GM23338 (cell line): ENCODE measurements around the gene CRIP3. TPM values are rescaled to one million over a fixed set of nuclear protein-coding genes. Genes with fewer than 3 reads are reported as not detected.

Experiments
- ATAC-seq: fragments of 200-7000 bp; cut with Tn5 transposase; 3 replicates; pipeline ENCODE4 v1.9.1; 2020
- DNase-seq: peaks from one replicate; pipeline ENCODE4 v3.0.0-alpha.2; 2015; ENCODE audit warnings: low spot score
- H2AFZ ChIP-seq: fragments of 200-600 bp; sonication (generic); 2 replicates; pipeline ENCODE4 v1.8.0; 2016; ENCODE audit warnings: antibody characterized with exemption, mild to moderate bottlenecking, moderate library complexity
- H3F3A ChIP-seq: fragments of 200-600 bp; sonication (generic); replicated peaks from 2 replicates; pipeline ENCODE4 v1.8.0; 2017; ENCODE audit warnings: antibody characterized with exemption, mixed run types, low read depth
- H3K27ac ChIP-seq: fragments of 200-600 bp; sonication (generic); 2 replicates; pipeline ENCODE4 v1.6.1; 2016; ENCODE audit warnings: low read depth
- H3K27me3 ChIP-seq: fragments of 200-600 bp; sonication (generic); 2 replicates; pipeline ENCODE4 v1.8.0; 2016; ENCODE audit warnings: mild to moderate bottlenecking, mixed run types, moderate library complexity; ENCODE audit not compliant: insufficient read depth
- H3K36me3 ChIP-seq: fragments of 200-600 bp; sonication (generic); 2 replicates; pipeline ENCODE4 v1.8.0; 2016; ENCODE audit warnings: mild to moderate bottlenecking; ENCODE audit not compliant: insufficient read depth
- H3K4me1 ChIP-seq: fragments of 200-600 bp; sonication (generic); 2 replicates; pipeline ENCODE4 v1.8.0; 2016; ENCODE audit warnings: mild to moderate bottlenecking, moderate library complexity; ENCODE audit not compliant: insufficient read depth
- H3K4me2 ChIP-seq: fragments of 200-600 bp; sonication (generic); 2 replicates; pipeline ENCODE4 v1.7.1; 2017; ENCODE audit warnings: mixed run types
- H3K4me3 ChIP-seq: fragments of 200-600 bp; sonication (generic); 2 replicates; pipeline ENCODE4 v1.6.1; 2016; ENCODE audit warnings: mixed run types
- H3K79me2 ChIP-seq: fragments of 200-600 bp; sonication (generic); replicated peaks from 2 replicates; pipeline ENCODE4 v1.8.0; 2017; ENCODE audit warnings: mild to moderate bottlenecking; ENCODE audit not compliant: insufficient read depth
- H3K9me2 ChIP-seq: fragments of 200-600 bp; sonication (generic); 2 replicates; pipeline ENCODE4 v1.8.0; 2017; ENCODE audit not compliant: insufficient read depth
- H4K20me1 ChIP-seq: fragments of 200-600 bp; sonication (generic); replicated peaks from 2 replicates; pipeline ENCODE4 v1.8.0; 2017; ENCODE audit warnings: mild to moderate bottlenecking; ENCODE audit not compliant: insufficient read depth
- H3K27ac Mint-ChIP-seq: 2 replicates; pipeline ENCODE4 v1.8.0; 2020; ENCODE audit warnings: inconsistent platforms, mild to moderate bottlenecking, moderate library complexity, mixed read lengths
- H3K27me3 Mint-ChIP-seq: 3 replicates; pipeline ENCODE4 v1.8.0; 2022; ENCODE audit warnings: low read depth, mild to moderate bottlenecking, moderate library complexity, mixed read lengths, inconsistent platforms; ENCODE audit not compliant: insufficient read depth, poor library complexity
- H3K36me3 Mint-ChIP-seq: 3 replicates; pipeline ENCODE4 v1.8.0; 2021; ENCODE audit warnings: low read depth, mild to moderate bottlenecking, inconsistent platforms, moderate library complexity, mixed read lengths
- H3K4me1 Mint-ChIP-seq: 3 replicates; pipeline ENCODE4 v1.8.0; 2020; ENCODE audit warnings: mild to moderate bottlenecking, inconsistent platforms, mixed read lengths
- H3K4me3 Mint-ChIP-seq: 3 replicates; pipeline ENCODE4 v1.8.0; 2021; ENCODE audit warnings: moderate library complexity, mild to moderate bottlenecking, inconsistent platforms, mixed read lengths
- H3K9me3 Mint-ChIP-seq: 3 replicates; pipeline ENCODE4 v1.8.0; 2020; ENCODE audit warnings: moderate library complexity, mild to moderate bottlenecking, inconsistent platforms, mixed read lengths
- CREB1 ChIP-seq: fragments of 250-450 bp; sonication (Bioruptor Pico); IDR thresholded peaks from 2 replicates; pipeline ENCODE4 v1.5.0; 2020; ENCODE audit warnings: low read depth, mild to moderate bottlenecking, moderate library complexity
- CTCF ChIP-seq, 2 experiments: fragments of 200-600 bp in 1 of 2; sonication (generic) in 1 of 2; conservative IDR thresholded peaks; 2 replicates each; pipeline versions ENCODE4 v1.5.1 to v1.6.1; 2016 to 2017; ENCODE audit warnings: antibody characterized with exemption in 2 of 2, low read depth in 2 of 2, mild to moderate bottlenecking in 2 of 2, moderate library complexity in 1 of 2
- ETS1 ChIP-seq: IDR thresholded peaks from 2 replicates; pipeline ENCODE4 v1.6.1; 2016; ENCODE audit warnings: antibody characterized with exemption
- EZH2 ChIP-seq: fragments of 200-600 bp; sonication (generic); IDR thresholded peaks from one replicate; pipeline ENCODE4 v1.8.0; 2017; ENCODE audit warnings: antibody characterized with exemption, mild to moderate bottlenecking, low read depth; ENCODE audit not compliant: unreplicated experiment
- EZH2phosphoT487 ChIP-seq: fragments of 200-600 bp; sonication (generic); IDR thresholded peaks from one replicate; pipeline ENCODE4 v1.8.1; 2018; ENCODE audit warnings: antibody characterized with exemption; ENCODE audit not compliant: unreplicated experiment
- JUNB ChIP-seq: IDR thresholded peaks from one replicate; pipeline ENCODE4 v1.6.1; 2016; ENCODE audit warnings: antibody characterized with exemption; ENCODE audit not compliant: unreplicated experiment
- NANOG ChIP-seq: IDR thresholded peaks from 2 replicates; pipeline ENCODE4 v1.6.1; 2016; ENCODE audit warnings: antibody characterized with exemption, borderline replicate concordance
- REST ChIP-seq: IDR thresholded peaks from one replicate; pipeline ENCODE4 v1.6.1; 2018; ENCODE audit warnings: antibody characterized with exemption; ENCODE audit not compliant: unreplicated experiment
- STAT1 ChIP-seq: IDR thresholded peaks from one replicate; pipeline ENCODE4 v1.6.1; 2016; ENCODE audit warnings: antibody characterized with exemption; ENCODE audit not compliant: unreplicated experiment
- ZNF114 ChIP-seq: fragments of 250-450 bp; sonication (Bioruptor Pico); IDR thresholded peaks from 2 replicates; pipeline ENCODE4 v1.5.0; 2020; ENCODE audit warnings: mild to moderate bottlenecking, moderate library complexity
- ZNF331 ChIP-seq: fragments of 250-450 bp; sonication (Bioruptor Pico); IDR thresholded peaks from 2 replicates; pipeline ENCODE4 v1.5.0; 2020; ENCODE audit warnings: low read depth, mild to moderate bottlenecking, moderate library complexity
- ZNF462 ChIP-seq: fragments of 250-450 bp; sonication (Bioruptor Pico); IDR thresholded peaks from 2 replicates; pipeline ENCODE4 v1.5.0; 2020; ENCODE audit warnings: mild to moderate bottlenecking, moderate library complexity
- polyA plus RNA-seq: library from polyadenylated mRNA; unstranded; fragments of >200 nt; fragmentation: Nextera tagmentation; extraction: Ambion mirVana; gene quantifications from 2 replicates; pipeline ENCODE4 v1.2.1, GENCODE V29; 2016
- total RNA-seq: library from RNA; depleted of rRNA; stranded (reverse); fragments of >200 nt; shearing (Covaris generic); gene quantifications from 2 replicates; pipeline ENCODE4 v1.2.3, GENCODE V29; 2014

CRIP3 gene
- total and polyA plus RNA-seq, 2 experiments from 2014 or later: 22.0 to 36.0 TPM

GRCh38 chr6:43282636-43283513, 25.8 kb downstream of the CRIP3 start:
- peaks cover 25% of the 10 kb centered on the region for H3K27me3 Mint-ChIP-seq
- Histone ChIP-seq H4K20me1 (no peaks in the 10 kb centered on the region), H3K79me2 (no peaks in the 10 kb centered on the region), H3K4me3 (no peak overlapping the region), H3K36me3 (no peaks in the 10 kb centered on the region), H3K27me3 (peaks cover 24% of the 10 kb centered on the region), H3K4me1 (peaks cover 17% of the 10 kb centered on the region), H3K27ac (no peak overlapping the region), H3K4me2 (no peak overlapping the region), H3F3A (peaks cover 2% of the 10 kb centered on the region; the same call in 1 of the 2 replicates), H3K9me2 (no peaks in the 10 kb centered on the region), H2AFZ (no peak overlapping the region)
- H3K4me3 Mint-ChIP-seq: no peak overlapping the region
- H3K36me3 Mint-ChIP-seq: no peaks in the 10 kb centered on the region
- no peak overlapping the region for H3K27ac Mint-ChIP-seq
- no peaks in the 10 kb centered on the region for H3K9me3 Mint-ChIP-seq
- ATAC-seq (no peak), DNase-seq (no peak)
- peaks cover 22% of the 10 kb centered on the region for H3K4me1 Mint-ChIP-seq
- TF ChIP-seq ZNF331 (CRISPR knock-in tag) (no peak), REST (no peak), CREB1 (CRISPR knock-in tag) (no peak), ZNF114 (CRISPR knock-in tag) (no peak), CTCF (conservative IDR thresholded peaks at IDR 0.05; ENCODE audit: low read depth in 2 of 2) (no peak), ZNF462 (no peak), STAT1 (no peak), EZH2phosphoT487 (no peak), JUNB (no peak), NANOG (no peak), EZH2 (no peak), ETS1 (no peak)
